Measurements from ENCODE around the gene SLC38A7.

DNA sequence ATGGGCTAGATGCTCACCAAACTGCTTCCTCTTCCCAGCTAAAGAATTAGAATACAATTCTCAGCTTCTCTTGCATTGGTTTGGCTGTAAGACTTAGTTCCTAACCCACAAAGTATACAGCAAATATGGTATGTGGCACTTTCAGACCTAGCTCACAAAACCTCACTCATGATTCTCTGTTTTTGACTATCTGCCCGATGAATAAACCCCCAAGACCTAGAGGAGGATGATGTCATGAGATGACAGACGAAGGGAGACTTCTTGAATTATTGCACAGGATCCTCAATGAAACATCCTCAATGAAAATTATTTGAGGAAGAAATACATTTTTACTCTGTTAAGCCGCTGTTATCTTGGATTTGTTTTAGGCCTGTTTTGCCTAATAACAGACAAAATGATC is 69.3 kb downstream of the SLC38A7 start:
- TF ChIP-seq, protein P1, sequence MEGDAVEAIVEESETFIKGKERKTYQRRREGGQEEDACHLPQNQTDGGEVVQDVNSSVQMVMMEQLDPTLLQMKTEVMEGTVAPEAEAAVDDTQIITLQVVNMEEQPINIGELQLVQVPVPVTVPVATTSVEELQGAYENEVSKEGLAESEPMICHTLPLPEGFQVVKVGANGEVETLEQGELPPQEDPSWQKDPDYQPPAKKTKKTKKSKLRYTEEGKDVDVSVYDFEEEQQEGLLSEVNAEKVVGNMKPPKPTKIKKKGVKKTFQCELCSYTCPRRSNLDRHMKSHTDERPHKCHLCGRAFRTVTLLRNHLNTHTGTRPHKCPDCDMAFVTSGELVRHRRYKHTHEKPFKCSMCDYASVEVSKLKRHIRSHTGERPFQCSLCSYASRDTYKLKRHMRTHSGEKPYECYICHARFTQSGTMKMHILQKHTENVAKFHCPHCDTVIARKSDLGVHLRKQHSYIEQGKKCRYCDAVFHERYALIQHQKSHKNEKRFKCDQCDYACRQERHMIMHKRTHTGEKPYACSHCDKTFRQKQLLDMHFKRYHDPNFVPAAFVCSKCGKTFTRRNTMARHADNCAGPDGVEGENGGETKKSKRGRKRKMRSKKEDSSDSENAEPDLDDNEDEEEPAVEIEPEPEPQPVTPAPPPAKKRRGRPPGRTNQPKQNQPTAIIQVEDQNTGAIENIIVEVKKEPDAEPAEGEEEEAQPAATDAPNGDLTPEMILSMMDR (IDR thresholded peaks at IDR 0.05; ENCODE audit: extremely low read depth in 1 of 2, insufficient read depth in 1 of 2, low read depth in 1 of 2, low read length in 2 of 2), result no peak
- TF ChIP-seq POLR2A (IDR thresholded peaks at IDR 0.05; ENCODE audit: low read depth, low read length), result no peak
- no peak for TF ChIP-seq EZH2 (IDR thresholded peaks at IDR 0.05; ENCODE audit: borderline replicate concordance, low read depth, low read length, severe bottlenecking)
- no peak for TF ChIP-seq POLR2AphosphoS5 (IDR thresholded peaks at IDR 0.05; ENCODE audit: insufficient read depth, low read depth, low read length)
- TF ChIP-seq, protein P2, sequence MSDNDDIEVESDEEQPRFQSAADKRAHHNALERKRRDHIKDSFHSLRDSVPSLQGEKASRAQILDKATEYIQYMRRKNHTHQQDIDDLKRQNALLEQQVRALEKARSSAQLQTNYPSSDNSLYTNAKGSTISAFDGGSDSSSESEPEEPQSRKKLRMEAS (IDR thresholded peaks at IDR 0.05; ENCODE audit: insufficient read depth, insufficient read length), result no peak
- TF ChIP-seq FOS (IDR thresholded peaks at IDR 0.05; ENCODE audit: borderline replicate concordance, insufficient read depth, low read length), result no peak

All from endothelial cell of umbilical vein (primary cell).